ENCODE results near the gene ARMC6.

GRCh38 chr19:19098084-19098702 lies 64.8 kb downstream of the ARMC6 start:
- TF ChIP-seq, protein P1, sequence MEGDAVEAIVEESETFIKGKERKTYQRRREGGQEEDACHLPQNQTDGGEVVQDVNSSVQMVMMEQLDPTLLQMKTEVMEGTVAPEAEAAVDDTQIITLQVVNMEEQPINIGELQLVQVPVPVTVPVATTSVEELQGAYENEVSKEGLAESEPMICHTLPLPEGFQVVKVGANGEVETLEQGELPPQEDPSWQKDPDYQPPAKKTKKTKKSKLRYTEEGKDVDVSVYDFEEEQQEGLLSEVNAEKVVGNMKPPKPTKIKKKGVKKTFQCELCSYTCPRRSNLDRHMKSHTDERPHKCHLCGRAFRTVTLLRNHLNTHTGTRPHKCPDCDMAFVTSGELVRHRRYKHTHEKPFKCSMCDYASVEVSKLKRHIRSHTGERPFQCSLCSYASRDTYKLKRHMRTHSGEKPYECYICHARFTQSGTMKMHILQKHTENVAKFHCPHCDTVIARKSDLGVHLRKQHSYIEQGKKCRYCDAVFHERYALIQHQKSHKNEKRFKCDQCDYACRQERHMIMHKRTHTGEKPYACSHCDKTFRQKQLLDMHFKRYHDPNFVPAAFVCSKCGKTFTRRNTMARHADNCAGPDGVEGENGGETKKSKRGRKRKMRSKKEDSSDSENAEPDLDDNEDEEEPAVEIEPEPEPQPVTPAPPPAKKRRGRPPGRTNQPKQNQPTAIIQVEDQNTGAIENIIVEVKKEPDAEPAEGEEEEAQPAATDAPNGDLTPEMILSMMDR (IDR thresholded peaks at IDR 0.05), result no peak
- TF ChIP-seq POLR2A (IDR thresholded peaks at IDR 0.05), result no peak
